Measurements from ENCODE around the gene SMIM27.
A peak's percentile ranks its signal among the peaks of the same experiment; 100 is the strongest.
"Not testable (repeated sequence)": the region's sequence is repeated elsewhere in the genome, so short reads cannot be mapped to it uniquely, and the experiment has no call there.

The SMIM27 gene, protein sequence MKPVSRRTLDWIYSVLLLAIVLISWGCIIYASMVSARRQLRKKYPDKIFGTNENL

GRCh38 chr9:32552172-32552872 is at the start of gene SMIM27, which contains the start of gene TOPORS:
TSS of gene SMIM27 (plus strand) at chr9:32552327. CDS start at chr9:32552435, 108 bp downstream.
TSS of gene TOPORS (minus strand) at chr9:32552586. CDS start at chr9:32552436, 150 bp downstream.
- peak; percentile 83 for DNase-seq

DNA sequence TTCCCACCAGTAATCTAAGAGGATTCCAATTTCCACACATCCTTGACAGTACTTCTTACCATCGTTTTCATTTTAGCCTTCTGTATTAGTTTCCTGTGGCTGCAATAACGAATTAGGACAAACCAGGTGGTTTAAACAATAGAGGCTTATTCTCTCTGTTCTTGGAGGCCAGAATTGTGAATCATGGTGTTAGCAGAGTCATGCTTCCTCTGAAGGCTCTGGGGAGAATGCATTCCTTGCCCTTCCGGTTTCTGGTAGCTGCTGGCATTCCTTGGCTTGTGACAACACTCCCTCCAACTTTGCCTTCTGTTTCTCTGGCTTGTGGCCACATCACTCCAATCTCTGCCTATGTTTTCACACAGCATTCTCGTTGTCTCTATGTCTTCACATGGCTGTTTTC is 49.7 kb upstream of the SMIM27 start:
- no peak for DNase-seq

DNA sequence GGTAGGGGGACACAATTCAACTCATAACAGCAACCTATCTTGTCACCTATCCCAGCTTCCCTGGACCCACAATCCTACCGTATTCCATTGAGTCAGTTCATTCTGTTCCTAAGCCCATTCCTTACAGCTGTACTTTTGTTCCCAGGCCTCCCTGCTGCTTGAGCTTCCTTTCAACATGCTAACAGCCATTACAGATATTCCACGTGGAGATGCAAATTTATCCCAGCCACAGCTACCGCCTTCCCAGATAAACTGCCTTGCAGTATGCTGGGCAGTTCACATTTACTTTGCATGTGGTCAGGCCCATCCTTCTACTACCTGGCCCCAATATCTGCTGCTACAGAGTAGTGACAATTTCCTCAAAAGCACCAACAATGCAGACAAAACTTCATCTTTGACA is 49.1 kb upstream of the SMIM27 start:
- no peak for DNase-seq

DNA sequence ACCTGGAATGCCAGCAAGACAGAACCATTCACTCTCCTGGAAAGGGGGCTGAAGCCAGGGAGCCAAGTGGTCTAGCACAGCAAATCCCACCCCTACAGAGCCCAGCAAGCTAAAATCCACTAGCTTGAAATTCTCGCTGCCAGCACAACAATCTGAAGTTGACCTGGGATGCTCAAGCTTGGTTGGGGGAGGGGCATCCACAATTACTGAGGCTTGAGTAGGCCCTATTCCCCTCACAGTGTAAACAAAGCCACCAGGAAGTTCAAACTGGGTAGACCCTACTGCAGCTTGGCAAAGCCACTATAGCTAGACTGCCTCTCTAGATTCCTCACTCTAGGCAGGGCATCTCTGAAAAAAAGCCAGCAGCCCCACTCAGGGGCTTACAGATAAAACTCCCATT is 43.4 kb upstream of the SMIM27 start:
- DNase-seq: no peak

GRCh38 chr9:32516241-32516640 is 35.9 kb upstream of the SMIM27 start:
- DNase-seq: no peak

DNA sequence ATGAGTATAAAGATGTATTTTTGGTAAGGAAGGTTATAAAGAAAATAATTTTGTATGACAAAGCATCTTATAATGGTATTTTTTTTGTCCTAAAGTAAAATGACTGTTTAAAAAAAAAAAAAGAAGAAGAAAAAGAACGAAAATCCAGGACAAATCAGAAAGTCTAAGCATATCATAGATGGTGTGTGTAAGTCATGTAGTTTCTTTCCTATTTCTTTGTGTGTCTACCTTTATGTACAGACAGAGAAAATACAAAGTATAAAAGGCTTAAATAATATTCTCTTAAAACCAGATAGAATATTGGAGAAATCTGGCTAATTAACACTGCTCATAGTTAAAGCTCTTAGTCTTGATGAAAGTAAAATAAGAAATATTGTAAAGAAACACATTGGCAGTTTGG is 33.9 kb upstream of the SMIM27 start:
- no peak for DNase-seq

DNA sequence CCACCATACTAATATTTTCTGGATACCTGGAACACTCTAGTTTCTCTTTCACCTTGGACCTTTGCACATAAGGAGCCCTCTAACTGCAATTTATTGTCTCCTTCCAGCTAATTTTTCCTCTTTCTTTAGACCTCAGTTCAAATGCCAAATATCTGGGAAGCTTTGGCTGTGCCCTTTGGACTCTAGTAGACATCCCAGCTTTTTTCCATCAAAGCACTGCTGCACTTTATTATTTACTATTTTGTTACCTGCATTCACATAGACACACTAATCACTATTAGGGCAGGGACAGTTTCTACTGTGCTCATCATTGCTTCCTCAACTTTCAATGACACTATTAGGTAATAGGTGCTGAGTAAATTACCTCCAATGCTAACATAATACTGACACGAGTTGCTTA is 28.2 kb upstream of the SMIM27 start:
- no peak for DNase-seq

DNA sequence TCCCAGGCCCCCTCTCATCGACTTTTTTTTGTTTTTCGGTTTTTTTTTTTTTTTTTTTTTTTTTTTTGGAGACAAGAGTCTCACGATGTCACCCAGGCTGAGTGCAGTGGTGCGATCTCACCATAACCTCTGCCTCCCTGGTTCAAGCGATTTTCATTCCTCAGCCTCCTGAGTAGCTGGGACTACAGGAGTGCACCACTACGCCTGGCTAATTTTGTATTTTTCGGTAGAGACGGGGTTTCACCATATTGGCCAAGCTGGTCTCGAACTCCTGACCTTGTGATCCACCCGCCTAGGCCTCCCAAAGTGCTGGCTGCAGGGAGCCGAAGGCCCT is 27.6 kb upstream of the SMIM27 start:
- not testable (repeated sequence) for DNase-seq

DNA sequence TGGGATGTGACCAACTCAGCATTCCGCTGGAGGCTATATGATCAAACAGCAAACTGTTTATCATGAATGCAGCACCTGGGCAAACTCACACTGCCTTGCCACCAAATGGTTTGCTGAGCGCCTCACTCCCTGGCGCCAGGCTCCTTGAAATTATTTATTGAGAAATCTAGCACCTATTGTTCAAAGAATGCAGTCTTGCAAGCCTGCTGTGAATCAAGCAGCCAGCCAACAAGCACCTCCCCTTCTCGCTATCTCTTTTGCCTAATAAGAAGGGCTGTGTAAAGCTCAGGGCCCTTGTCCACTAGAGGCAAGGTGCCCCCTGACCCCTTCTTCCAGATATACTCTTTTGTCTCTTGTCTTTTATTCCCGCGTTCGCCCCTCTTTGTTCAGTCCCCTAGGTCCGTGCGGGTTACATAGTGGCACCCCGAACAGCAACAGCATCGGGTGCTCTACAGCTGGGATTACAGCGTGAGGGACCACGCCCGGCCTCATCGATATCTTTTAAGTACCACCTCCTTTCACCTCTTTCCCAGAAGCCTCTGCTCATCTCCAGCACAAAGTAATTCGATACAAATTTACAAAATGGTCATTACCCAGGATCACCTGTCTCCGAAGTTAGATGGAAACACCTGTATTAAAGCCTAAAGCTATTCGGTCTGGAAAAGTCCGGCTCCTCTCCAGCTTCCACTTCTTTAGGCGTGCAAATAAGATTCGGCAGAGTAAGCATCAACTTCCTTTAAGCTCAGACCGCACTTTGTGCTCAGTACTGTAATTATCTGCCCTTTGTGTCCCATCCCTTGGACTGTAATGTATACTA is 27.0 kb upstream of the SMIM27 start:
- DNase-seq: no peak

DNA sequence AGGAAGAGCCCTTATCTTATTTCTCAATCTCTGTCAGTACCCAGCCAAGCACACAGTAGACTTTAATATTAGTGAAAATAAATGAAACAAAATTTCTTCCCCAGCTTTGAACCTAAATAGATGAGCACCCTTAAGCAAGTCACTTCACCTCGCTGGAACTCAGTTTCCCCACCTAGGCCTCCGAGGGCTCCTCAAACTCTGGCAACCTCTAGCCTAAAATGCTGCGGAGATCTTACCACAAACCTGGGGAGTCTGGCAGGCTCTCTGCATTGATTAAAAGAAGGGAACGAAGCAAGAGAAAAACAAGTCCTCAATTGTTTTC is 26.5 kb upstream of the SMIM27 start:
- no peak for DNase-seq

- peak; percentile 63 for DNase-seq
Measured at GRCh38 chr9:32526041-32526706, 26.0 kb upstream of the SMIM27 start, which contains the start of gene RIGI. TSS of gene RIGI (minus strand) at chr9:32526196. CDS start at chr9:32526166, 30 bp downstream.

- DNase-seq: no peak
Measured at GRCh38 chr9:32526707-32527048, 25.4 kb upstream of the SMIM27 start.

DNA sequence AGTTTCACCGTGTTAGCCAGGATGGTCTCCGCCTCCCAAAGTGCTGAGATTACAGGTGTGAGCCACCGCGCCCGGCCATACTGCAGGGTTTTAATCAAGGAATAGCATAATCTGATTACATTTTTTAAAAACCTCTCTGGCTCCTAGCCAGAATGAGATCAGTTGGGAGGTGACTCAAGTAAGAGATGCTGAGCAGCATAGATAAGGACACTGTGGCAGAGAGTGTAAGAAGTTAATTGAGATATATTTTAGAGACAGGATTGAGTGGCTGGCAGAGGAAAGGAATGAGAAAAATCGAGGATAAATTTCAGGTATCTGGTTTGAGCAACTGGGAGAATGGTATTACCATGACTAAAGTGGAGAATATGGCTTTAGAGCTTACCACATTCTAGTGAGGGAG is 18.8 kb upstream of the SMIM27 start:
- no peak for DNase-seq

DNA sequence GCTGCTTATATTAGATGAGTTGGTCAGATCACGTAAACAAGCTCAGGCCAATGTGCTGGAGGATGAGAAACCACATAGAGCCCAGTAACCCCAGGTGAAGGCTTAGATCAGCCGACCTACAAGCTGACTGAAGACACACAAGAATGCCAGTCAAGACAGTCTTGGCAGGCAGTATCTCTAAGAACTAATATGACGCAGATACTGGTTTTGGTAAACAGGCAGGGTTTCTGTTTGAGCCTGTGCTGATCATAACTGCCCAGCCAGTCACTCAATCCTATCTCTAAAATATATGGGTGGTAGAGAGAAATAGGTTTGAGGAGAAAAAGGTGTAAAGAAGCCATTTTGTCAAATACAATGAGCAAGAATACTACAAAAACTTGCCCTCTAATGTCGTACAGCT is 18.3 kb upstream of the SMIM27 start:
- DNase-seq: no peak

- DNase-seq: no peak
Measured at GRCh38 chr9:32543047-32543446, 9.1 kb upstream of the SMIM27 start.

DNA sequence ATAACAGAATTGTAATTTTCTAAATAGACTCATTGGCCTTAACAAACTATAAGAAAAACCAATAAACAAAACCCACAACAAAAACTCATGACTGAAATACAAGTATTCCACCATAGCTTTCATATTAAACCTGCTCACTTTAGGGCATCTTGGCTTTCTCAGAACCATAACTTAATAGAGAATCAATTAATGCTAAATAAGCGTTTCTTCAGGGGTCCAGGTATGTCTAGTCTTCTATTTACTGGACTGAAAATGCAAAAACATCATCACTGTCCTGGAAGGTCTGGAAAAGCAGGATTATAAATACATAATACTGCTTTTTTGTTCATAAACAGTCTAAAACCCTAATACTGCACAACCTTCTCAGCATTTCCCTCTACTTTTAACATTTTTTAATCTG is 6.2 kb upstream of the SMIM27 start:
- no peak for DNase-seq

GRCh38 chr9:32548213-32548612 is 3.9 kb upstream of the SMIM27 start:
- DNase-seq: not testable (repeated sequence)

DNA sequence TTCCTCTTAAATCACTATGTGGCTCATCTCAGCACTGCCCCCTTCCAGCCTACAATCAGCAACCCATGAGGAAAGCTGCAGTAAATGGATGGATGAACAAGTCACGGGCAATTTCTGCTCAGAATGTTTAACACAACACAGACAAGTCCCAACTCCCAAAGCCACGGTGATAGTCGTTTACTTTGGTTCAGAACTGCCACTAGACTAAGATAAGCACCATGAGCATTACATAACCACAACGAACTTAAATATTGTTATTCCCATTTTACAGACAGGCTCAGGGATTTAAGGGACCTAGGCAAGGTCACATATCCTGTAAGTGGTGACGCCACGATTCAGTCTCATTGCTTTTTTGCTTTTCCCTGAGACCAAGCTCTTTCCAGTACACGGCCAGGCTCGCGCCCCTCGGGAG is 2.0 kb upstream of the SMIM27 start:
- DNase-seq: no peak

- DNase-seq: peak; percentile 90
Measured at GRCh38 chr9:32550562-32551275, 1.4 kb upstream of the SMIM27 start.

GRCh38 chr9:32551276-32552051 is 663 bp upstream of the SMIM27 start:
- no peak for DNase-seq

GRCh38 chr9:32554107-32554506 is 2.0 kb downstream of the SMIM27 start:
- no peak for DNase-seq

- DNase-seq: no peak
Measured at GRCh38 chr9:32554591-32554990, 2.5 kb downstream of the SMIM27 start.
